BLaER1 treated with 17β-estradiol and CSF1 and Interleukin-3, amounts not matched to agents 10 nM and 100 nM (cell line): Measurements from ENCODE around the gene BCAN.

ENCODE experiments used
- H3K27ac ChIP-seq, 11 experiments: shearing (Covaris generic); formaldehyde crosslinking; 2 replicates each; pipeline ENCODE4 v1.8.1; 2022
- H3K27me3 ChIP-seq, 11 experiments: shearing (Covaris generic); formaldehyde crosslinking; 2 replicates each; pipeline ENCODE4 v1.8.1; 2022
- H3K36me3 ChIP-seq, 11 experiments: shearing (Covaris generic); formaldehyde crosslinking; 2 replicates each; pipeline ENCODE4 v1.8.1; 2022
- H3K4me1 ChIP-seq, 10 experiments: shearing (Covaris generic); formaldehyde crosslinking; 2 replicates each; pipeline ENCODE4 v1.8.1; 2022
- H3K4me2 ChIP-seq, 11 experiments: shearing (Covaris generic); formaldehyde crosslinking; 2 replicates each; pipeline ENCODE4 v1.8.1; 2022
- H3K4me3 ChIP-seq, 10 experiments: shearing (Covaris generic); formaldehyde crosslinking; 2 replicates each; pipeline ENCODE4 v1.8.1; 2022
- H3K9ac ChIP-seq, 11 experiments: shearing (Covaris generic); formaldehyde crosslinking; 2 replicates each; pipeline ENCODE4 v1.8.1; 2022
- H3K9me3 ChIP-seq, 11 experiments: shearing (Covaris generic); formaldehyde crosslinking; replicated peaks in 1 of 11; 2 replicates each; pipeline ENCODE4 v1.8.1; 2022
- H4K20me1 ChIP-seq, 11 experiments: shearing (Covaris generic); formaldehyde crosslinking; 2 replicates each; pipeline ENCODE4 v1.8.1; 2022
- Cebpa-rat ChIP-seq, 11 experiments: shearing (Covaris generic); IDR thresholded peaks; 2 replicates each; pipeline ENCODE4 v1.8.1; 2022

Gene BCAN

DNA sequence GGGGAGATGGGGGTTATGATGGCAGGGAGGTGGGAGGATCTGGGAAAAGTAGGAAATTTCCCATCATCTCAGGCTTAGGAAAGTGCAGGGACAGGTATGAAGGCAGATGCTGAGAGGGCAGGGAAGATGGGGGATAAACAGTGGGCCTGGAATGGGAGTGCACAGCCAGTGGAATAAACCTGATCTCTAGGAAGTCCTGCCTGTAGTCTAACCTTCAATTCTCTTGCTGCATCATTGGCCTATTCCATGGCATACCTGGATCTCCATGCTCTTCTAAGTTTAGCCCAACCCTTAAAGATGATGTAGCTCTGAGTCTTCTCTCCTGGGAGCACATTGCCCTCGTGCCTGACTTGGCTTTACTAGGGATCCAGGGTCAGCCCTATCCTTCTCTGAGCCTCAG is 2.7 kb downstream of the BCAN start:
- peaks cover 0 to 57% (median 14%) of the 10 kb centered on the region in 11 experiments; a peak in 12 of 22 replicates for H4K20me1 ChIP-seq
- peak overlapping the region in 10 of 11 experiments; percentile 51 to 91 (median 78); a peak in 17 of 22 replicates for H3K4me2 ChIP-seq
- H3K9ac ChIP-seq = no peak overlapping the region
- TF ChIP-seq Cebpa-rat (IDR thresholded peaks at IDR 0.05) = no peak
- no peaks in the 10 kb centered on the region for H3K9me3 ChIP-seq
- H3K4me1 ChIP-seq = peaks cover 16 to 36% (median 33%) of the 10 kb centered on the region in 10 experiments
- H3K4me3 ChIP-seq = no peak overlapping the region
- no peak overlapping the region for H3K27ac ChIP-seq
- H3K36me3 ChIP-seq = no peaks in the 10 kb centered on the region
- H3K27me3 ChIP-seq = peaks cover 81 to 100% (median 99%) of the 10 kb centered on the region in 11 experiments

DNA sequence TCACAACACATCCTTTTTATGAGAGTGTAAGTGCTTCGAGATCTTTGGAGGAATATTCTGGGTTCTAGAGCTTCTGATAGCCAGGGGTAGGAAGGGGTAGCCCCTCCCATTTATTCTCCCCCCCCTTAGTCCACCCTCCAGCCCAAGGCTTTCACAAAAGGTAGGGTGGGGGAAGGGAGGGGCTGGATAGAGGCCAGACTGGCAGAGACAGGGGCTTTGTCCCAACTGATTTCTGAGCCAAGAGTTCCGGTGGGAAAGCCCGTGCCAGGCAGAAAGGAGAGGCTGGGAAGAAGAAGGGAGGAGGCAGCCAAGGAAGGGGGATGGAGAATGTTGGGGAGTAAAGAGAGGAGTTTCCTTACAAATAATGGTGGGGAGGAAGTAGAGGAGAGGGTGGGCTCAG is 3.1 kb downstream of the BCAN start:
- no peaks in the 10 kb centered on the region for H3K9me3 ChIP-seq
- no peaks in the 10 kb centered on the region for H3K36me3 ChIP-seq
- no peak overlapping the region for H3K9ac ChIP-seq
- TF ChIP-seq Cebpa-rat (IDR thresholded peaks at IDR 0.05) = no peak
- H3K27ac ChIP-seq = no peak overlapping the region
- no peak overlapping the region for H3K4me2 ChIP-seq
- peaks cover 81 to 100% (median 99%) of the 10 kb centered on the region in 11 experiments for H3K27me3 ChIP-seq
- peaks cover 0 to 54% (median 14%) of the 10 kb centered on the region in 11 experiments; a peak in 12 of 22 replicates for H4K20me1 ChIP-seq
- no peak overlapping the region for H3K4me3 ChIP-seq
- peaks cover 16 to 36% (median 33%) of the 10 kb centered on the region in 10 experiments for H3K4me1 ChIP-seq

DNA sequence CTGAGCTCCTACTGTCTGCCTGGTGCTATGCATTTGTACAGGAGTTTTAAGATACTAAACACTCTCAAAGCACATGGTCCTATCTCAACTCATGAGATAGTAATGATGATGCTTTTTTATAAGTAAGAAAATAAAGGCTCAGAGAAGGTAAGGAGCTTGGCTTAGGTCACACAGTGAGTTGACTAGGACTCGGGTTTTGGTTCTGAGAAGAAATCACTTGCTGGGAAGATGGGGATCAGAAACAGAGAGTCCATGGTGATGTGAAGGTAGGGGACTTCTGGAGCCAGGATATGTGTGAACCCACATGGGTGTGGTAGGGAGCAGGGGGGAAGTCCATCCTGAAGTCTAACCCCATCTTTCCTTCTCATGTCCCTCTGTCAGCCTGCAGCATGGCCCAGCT is 3.7 kb downstream of the BCAN start:
- Histone ChIP-seq H3K9me3 (no peaks in the 10 kb centered on the region), H3K36me3 (no peaks in the 10 kb centered on the region), H3K4me1 (peaks cover 16 to 36% (median 33%) of the 10 kb centered on the region in 10 experiments), H3K9ac (no peak overlapping the region), H3K27ac (no peak overlapping the region), H4K20me1 (peaks cover 0 to 48% (median 14%) of the 10 kb centered on the region in 11 experiments; a peak in 12 of 22 replicates), H3K4me2 (no peak overlapping the region), H3K27me3 (peaks cover 81 to 100% (median 99%) of the 10 kb centered on the region in 11 experiments), H3K4me3 (no peak overlapping the region)
- no peak for TF ChIP-seq Cebpa-rat (IDR thresholded peaks at IDR 0.05)

DNA sequence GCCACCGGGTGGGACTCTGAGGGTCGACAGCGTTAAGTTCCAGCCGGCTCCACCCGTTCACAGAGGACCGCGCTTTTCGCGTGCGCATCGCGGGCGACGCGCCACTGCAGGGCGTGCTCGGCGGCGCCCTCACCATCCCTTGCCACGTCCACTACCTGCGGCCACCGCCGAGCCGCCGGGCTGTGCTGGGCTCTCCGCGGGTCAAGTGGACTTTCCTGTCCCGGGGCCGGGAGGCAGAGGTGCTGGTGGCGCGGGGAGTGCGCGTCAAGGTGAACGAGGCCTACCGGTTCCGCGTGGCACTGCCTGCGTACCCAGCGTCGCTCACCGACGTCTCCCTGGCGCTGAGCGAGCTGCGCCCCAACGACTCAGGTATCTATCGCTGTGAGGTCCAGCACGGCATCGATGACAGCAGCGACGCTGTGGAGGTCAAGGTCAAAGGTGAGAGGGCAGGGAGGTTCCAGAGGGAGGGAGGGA is 4.9 kb downstream of the BCAN start:
- TF ChIP-seq Cebpa-rat (IDR thresholded peaks at IDR 0.05) = no peak
- Histone ChIP-seq H3K9ac (no peak overlapping the region), H3K27me3 (peaks cover 81 to 100% (median 99%) of the 10 kb centered on the region in 11 experiments), H3K9me3 (no peaks in the 10 kb centered on the region), H3K36me3 (no peaks in the 10 kb centered on the region), H3K4me1 (peaks cover 16 to 31% (median 27%) of the 10 kb centered on the region in 10 experiments), H3K4me3 (no peak overlapping the region), H3K27ac (no peak overlapping the region), H3K4me2 (no peak overlapping the region), H4K20me1 (peaks cover 0 to 45% (median 14%) of the 10 kb centered on the region in 11 experiments; a peak in 11 of 22 replicates)

DNA sequence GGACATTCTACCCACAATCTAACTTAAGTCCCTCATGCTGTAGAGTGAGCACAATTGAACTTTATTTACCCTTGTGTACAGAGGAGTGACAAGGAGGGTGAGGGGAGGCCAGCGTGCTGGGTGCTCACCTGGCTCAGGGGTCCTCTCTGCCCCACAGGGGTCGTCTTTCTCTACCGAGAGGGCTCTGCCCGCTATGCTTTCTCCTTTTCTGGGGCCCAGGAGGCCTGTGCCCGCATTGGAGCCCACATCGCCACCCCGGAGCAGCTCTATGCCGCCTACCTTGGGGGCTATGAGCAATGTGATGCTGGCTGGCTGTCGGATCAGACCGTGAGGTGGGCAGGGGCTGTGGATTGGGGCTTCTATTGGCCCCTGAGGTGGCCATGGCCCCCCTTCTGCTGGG is 5.4 kb downstream of the BCAN start:
- no peak overlapping the region for H3K9ac ChIP-seq
- H4K20me1 ChIP-seq = peaks cover 0 to 46% (median 11%) of the 10 kb centered on the region in 11 experiments; a peak in 11 of 22 replicates
- H3K36me3 ChIP-seq = no peaks in the 10 kb centered on the region
- H3K4me3 ChIP-seq = no peak overlapping the region
- H3K27me3 ChIP-seq = peaks cover 81 to 100% (median 99%) of the 10 kb centered on the region in 11 experiments
- no peak overlapping the region for H3K4me2 ChIP-seq
- no peak overlapping the region for H3K27ac ChIP-seq
- TF ChIP-seq Cebpa-rat (IDR thresholded peaks at IDR 0.05) = no peak
- no peaks in the 10 kb centered on the region; a peak in 1 of 22 replicates for H3K9me3 ChIP-seq
- peaks cover 16 to 27% (median 23%) of the 10 kb centered on the region in 10 experiments for H3K4me1 ChIP-seq

DNA sequence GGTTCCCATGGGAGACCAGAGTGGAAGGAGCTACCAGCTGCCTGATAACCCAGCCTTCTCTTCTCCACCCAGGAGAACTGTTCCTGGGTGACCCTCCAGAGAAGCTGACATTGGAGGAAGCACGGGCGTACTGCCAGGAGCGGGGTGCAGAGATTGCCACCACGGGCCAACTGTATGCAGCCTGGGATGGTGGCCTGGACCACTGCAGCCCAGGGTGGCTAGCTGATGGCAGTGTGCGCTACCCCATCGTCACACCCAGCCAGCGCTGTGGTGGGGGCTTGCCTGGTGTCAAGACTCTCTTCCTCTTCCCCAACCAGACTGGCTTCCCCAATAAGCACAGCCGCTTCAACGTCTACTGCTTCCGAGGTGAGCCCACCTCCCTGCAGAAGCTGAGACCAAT is 6.6 kb downstream of the BCAN start:
- H3K4me3 ChIP-seq = no peak overlapping the region
- H3K4me2 ChIP-seq = no peak overlapping the region
- H4K20me1 ChIP-seq = peaks cover 0 to 47% (median 11%) of the 10 kb centered on the region in 11 experiments; a peak in 11 of 22 replicates
- H3K9ac ChIP-seq = no peak overlapping the region
- no peaks in the 10 kb centered on the region for H3K36me3 ChIP-seq
- H3K4me1 ChIP-seq = peaks cover 9 to 16% (median 11%) of the 10 kb centered on the region in 10 experiments
- no peak for TF ChIP-seq Cebpa-rat (IDR thresholded peaks at IDR 0.05)
- H3K27ac ChIP-seq = no peak overlapping the region
- H3K27me3 ChIP-seq = peaks cover 83 to 100% (median 99%) of the 10 kb centered on the region in 11 experiments
- H3K9me3 ChIP-seq = no peaks in the 10 kb centered on the region; a peak in 1 of 22 replicates

DNA sequence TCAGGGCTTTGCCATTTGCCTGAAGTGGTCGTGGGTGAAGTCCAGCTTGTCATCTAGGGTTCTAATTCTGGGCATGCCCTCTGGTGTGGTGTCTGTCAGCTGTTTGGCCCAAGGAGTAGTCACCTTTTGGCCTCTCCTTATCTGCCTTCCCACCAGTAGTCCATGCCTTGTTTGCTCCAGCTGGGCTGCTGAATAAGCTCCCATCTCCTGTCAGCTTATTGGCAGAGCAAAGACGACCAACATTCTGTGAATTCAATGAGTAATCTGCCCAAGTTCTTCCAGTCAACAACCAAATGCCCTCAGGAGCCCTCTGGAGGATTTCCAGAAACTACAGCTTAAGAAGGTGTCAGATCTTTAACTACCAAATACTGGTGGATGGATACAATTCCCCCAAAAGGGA is 7.0 kb downstream of the BCAN start:
- H3K4me2 ChIP-seq = no peak overlapping the region
- H3K9ac ChIP-seq = no peak overlapping the region
- H3K4me1 ChIP-seq = peaks cover 4 to 12% (median 7%) of the 10 kb centered on the region in 10 experiments
- H3K27ac ChIP-seq = no peak overlapping the region
- no peak overlapping the region for H3K4me3 ChIP-seq
- H3K36me3 ChIP-seq = no peaks in the 10 kb centered on the region
- peaks cover 0 to 49% (median 11%) of the 10 kb centered on the region in 11 experiments; a peak in 11 of 22 replicates for H4K20me1 ChIP-seq
- H3K27me3 ChIP-seq = peaks cover 88 to 100% (median 99%) of the 10 kb centered on the region in 11 experiments
- no peaks in the 10 kb centered on the region; a peak in 1 of 22 replicates for H3K9me3 ChIP-seq
- no peak for TF ChIP-seq Cebpa-rat (IDR thresholded peaks at IDR 0.05)

DNA sequence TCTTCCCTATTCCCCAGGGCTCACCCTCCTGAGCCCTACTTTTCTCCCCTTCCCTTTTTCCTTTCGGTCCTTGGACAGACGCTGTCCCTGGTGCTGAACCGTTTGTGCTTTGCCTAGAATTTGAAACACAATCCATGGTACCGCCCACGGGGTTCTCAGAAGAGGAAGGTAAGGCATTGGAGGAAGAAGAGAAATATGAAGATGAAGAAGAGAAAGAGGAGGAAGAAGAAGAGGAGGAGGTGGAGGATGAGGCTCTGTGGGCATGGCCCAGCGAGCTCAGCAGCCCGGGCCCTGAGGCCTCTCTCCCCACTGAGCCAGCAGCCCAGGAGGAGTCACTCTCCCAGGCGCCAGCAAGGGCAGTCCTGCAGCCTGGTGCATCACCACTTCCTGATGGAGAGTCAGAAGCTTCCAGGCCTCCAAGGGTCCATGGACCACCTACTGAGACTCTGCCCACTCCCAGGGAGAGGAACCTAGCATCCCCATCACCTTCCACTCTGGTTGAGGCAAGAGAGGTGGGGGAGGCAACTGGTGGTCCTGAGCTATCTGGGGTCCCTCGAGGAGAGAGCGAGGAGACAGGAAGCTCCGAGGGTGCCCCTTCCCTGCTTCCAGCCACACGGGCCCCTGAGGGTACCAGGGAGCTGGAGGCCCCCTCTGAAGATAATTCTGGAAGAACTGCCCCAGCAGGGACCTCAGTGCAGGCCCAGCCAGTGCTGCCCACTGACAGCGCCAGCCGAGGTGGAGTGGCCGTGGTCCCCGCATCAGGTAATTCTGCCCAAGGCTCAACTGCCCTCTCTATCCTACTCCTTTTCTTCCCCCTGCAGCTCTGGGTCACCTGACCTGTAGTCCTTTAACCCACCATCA is 10.4 kb downstream of the BCAN start:
- TF ChIP-seq Cebpa-rat (IDR thresholded peaks at IDR 0.05) = no peak
- peaks cover 100% of the 10 kb centered on the region in 11 experiments for H3K27me3 ChIP-seq

DNA sequence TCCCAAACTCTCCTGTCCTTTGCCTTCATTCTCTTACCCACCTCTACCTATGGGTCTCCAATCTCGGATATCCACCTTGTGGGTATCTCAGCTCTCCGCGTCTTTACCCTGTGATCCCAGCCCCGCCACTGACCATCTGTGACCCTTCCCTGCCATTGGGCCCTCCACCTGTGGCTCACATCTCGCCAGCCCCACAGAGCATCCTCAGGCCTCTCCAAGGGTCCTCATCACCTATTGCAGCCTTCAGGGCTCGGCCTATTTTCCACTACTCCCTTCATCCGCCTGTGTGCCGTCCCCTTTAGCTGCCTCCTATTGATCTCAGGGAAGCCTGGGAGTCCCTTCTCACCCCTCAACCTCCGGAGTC is 11.1 kb downstream of the BCAN start:
- no peak overlapping the region for H3K4me3 ChIP-seq
- no peak for TF ChIP-seq Cebpa-rat (IDR thresholded peaks at IDR 0.05)
- no peaks in the 10 kb centered on the region; a peak in 1 of 22 replicates for H3K9me3 ChIP-seq
- peaks cover 15 to 22% (median 20%) of the 10 kb centered on the region in 10 experiments for H3K4me1 ChIP-seq
- H3K9ac ChIP-seq = no peak overlapping the region
- no peaks in the 10 kb centered on the region for H3K36me3 ChIP-seq
- peaks cover 94 to 100% (median 100%) of the 10 kb centered on the region in 11 experiments for H3K27me3 ChIP-seq
- H3K27ac ChIP-seq = no peak overlapping the region
- H4K20me1 ChIP-seq = peaks cover 0 to 76% (median 22%) of the 10 kb centered on the region in 11 experiments; a peak in 15 of 22 replicates
- H3K4me2 ChIP-seq = no peak overlapping the region

More for the DNA sequence above, 10.4 kb downstream of the BCAN start:
- H3K27ac ChIP-seq = no peak overlapping the region
- no peaks in the 10 kb centered on the region for H3K36me3 ChIP-seq
- H4K20me1 ChIP-seq = peaks cover 0 to 82% (median 26%) of the 10 kb centered on the region in 11 experiments; a peak in 15 of 22 replicates
- no peak overlapping the region for H3K9ac ChIP-seq
- H3K4me1 ChIP-seq = peaks cover 9 to 17% (median 14%) of the 10 kb centered on the region in 10 experiments
- no peak overlapping the region for H3K4me3 ChIP-seq
- H3K9me3 ChIP-seq = no peaks in the 10 kb centered on the region; a peak in 1 of 22 replicates
- H3K4me2 ChIP-seq = no peak overlapping the region; a peak in 1 of 22 replicates
